Activated CD4-positive, CD25-positive, alpha-beta regulatory T cell treated with anti-CD3 and anti-CD28 coated beads, Interleukin-2, amount 50 U/mL, for 72 hours (primary cell): ENCODE measurements around the gene KRTAP2-1.
"Not testable (repeated sequence)": the region's sequence is repeated elsewhere in the genome, so short reads cannot be mapped to it uniquely, and the experiment has no call there.

Experiments used
- DNase-seq: peaks from one replicate; pipeline ENCODE4 v3.0.0; 2021

Gene KRTAP2-1

GRCh38 chr17:41010441-41010840, 36.7 kb downstream of the KRTAP2-1 start:
- no peak for DNase-seq

DNA sequence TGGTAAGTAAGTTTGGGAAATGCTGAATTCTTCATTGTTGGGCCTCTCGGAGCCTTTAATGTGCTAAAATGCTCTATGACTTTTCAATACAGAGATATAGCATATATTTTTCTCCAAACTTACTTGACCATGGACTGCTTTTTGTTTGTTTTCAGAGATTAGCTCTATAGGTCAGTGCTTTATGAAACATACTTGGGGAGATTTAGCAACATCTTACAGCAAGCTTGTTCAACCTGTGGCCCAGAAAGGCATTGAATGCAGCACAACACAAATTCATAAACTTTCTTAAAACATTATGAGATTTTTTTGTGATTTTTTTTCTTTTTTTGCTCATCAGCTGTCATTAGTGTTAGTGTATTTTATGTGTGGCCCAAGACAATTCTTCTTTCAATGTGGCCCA, 37.2 kb downstream of the KRTAP2-1 start:
- DNase-seq, result no peak

DNA sequence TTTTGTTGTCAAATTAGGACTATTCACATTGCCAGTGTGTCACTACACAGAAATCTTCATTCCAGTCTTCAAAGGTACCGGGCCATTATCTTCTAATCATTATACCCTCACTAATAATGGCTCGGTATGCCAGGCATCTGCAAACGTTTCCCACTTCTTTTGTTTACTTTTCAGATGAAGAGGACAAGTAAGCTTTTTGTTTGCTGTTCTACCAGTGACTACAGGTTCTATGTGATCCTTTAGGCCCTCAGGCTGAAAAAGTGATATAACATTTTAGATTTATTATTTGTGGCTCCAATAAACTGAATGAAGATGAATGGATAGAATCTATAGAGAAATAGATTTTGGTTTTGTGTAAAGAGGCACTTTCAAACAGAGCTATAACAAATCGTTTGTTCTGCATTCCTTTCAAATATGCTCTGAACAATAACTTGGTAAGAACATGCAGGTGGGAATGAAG, 37.8 kb downstream of the KRTAP2-1 start:
- DNase-seq, result no peak

GRCh38 chr17:41008811-41009210, 38.3 kb downstream of the KRTAP2-1 start, which contains the start of gene KRTAP3-1:
Gene KRTAP3-1, minus strand, starts transcription at chr17:41009128. Its CDS starts 54 bp downstream, at chr17:41009074.
- DNase-seq, result no peak

DNA sequence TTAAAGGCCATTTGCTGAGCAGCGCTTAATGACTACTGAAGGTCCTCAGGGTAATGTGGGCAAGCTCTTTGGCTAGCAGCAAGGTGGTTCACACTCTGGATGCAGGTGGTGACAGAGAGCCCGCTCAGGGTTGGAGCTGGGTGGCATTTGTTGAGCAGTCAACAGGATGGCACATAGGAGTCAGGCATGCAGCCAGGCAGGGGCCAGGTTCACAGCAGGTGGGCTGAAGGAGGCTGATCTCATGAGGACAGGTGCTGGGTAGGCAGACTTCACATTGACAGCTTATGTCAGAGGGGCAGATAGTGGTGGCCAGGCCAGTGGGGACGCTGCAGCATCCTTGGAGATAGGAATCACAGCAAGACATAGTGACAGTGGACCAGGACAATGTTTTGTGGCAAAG, 42.7 kb downstream of the KRTAP2-1 start:
- DNase-seq, result no peak

DNA sequence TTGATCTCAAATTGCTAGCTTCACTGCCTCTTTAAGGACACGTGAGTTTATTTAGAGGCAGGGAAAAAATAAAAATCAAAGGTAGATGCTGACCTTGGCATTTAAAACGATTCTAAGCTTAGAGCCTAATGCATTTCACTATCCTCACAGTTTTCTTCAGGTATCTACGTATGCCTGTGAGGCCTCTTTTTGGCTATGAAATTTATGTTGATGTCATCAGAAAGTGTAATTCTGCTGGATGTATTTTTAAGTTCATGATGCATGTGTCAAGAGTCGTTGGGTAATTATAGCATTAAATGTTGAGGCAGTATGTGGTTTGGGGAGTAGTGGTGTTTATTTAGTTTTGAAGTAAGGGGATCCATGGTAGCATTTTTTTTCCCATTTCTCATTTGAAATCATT, 43.2 kb downstream of the KRTAP2-1 start:
- DNase-seq, result no peak

DNA sequence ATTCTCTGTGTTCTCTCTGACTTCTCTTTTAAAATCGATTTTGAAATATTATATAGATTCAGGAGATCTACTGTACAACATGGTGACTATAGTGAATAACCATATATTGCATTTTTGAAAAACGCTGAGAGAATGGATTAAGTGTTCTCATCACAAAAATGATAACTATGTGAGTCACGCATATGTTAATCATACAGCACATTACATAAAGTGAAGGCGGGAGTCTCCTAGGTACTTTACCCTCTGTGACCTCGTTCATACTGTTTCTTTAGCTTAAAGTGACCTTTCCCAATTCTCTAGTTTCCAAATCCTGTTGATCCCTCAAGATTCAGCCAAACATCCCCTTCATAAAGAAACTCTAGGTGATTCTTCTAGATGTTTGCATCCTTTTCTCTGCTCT, 44.3 kb downstream of the KRTAP2-1 start:
- no peak for DNase-seq

GRCh38 chr17:41001795-41002194, 45.3 kb downstream of the KRTAP2-1 start:
- DNase-seq, result no peak

DNA sequence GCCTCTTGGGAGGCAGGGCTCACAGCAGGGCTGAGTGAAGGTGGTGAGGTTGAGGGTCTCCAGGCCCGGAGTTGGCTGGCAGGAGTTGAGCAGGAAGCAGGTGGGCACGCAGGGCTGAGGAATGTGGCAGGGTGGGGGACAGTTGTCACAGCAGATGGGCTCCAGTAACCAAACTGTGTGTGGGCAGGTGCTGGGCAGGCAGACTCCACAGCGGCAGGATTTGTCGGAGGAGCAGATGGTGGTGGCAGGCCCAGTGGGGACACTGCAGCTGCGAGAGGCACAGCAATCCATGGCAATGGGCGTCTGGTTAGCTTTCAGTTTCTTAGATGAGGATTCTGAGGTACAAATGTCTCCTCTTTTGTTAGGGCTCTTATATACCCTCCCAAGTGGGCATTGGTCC, 47.6 kb downstream of the KRTAP2-1 start, which contains the start of gene KRTAP3-2:
Gene KRTAP3-2, minus strand, starts transcription at position 344 of the 400 bp plus-strand sequence. Its CDS starts 53 bp downstream, at position 291.
- not testable (repeated sequence) for DNase-seq

- DNase-seq, result no peak
Measured at GRCh38 chr17:40997361-40997760, 49.8 kb downstream of the KRTAP2-1 start.

DNA sequence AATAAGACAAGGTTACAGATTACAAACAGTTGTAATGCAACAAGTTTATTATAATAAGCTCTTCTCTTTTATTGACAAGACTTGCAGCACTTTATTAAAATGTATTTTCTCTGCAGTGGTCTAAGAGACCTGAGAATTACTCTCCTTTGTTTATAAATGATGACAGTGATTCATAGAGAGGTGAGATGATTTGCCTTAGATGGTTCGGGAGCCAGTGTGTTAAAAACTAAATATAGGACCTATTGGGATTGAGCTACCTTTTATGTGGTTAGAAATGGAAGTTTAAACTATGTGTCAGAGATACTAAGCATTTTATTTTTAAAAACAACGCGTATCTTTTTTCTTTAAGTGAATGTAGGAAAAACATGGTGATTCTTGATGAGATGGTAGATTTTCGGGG, 50.3 kb downstream of the KRTAP2-1 start:
- no peak for DNase-seq
